ENCODE measurements around the gene DGCR8.

DNA sequence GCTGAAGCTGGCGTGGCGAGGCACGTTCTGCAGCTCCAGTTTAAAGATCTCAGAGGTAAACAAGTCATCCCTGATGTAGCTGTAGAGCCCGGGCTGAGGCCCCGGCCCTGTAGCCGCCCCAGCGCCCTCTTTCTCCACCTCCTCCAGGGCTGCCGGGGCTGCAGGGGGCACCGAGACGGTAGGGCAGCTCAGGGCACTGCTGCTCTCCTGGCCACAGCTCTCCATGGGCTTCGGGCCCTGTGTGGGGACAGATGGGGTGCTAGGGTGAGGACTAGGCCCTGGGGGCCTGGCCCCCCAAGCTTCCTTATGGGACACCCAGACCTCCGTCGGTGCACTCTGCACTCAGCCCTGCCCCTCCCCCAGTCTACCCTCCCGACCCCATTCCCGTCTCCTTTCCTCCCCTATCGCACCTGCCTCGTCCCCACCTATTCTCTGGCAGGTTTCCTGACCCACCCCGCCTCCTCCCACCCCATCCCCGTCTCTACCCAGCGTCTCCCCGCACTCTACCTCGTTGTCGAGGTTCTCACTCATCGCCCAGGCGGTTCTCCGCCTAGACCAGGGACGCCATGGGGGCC lies 36.4 kb downstream of the DGCR8 start:
- no peak for TF ChIP-seq POLR2A (IDR thresholded peaks at IDR 0.05)
- TF ChIP-seq, protein P1, sequence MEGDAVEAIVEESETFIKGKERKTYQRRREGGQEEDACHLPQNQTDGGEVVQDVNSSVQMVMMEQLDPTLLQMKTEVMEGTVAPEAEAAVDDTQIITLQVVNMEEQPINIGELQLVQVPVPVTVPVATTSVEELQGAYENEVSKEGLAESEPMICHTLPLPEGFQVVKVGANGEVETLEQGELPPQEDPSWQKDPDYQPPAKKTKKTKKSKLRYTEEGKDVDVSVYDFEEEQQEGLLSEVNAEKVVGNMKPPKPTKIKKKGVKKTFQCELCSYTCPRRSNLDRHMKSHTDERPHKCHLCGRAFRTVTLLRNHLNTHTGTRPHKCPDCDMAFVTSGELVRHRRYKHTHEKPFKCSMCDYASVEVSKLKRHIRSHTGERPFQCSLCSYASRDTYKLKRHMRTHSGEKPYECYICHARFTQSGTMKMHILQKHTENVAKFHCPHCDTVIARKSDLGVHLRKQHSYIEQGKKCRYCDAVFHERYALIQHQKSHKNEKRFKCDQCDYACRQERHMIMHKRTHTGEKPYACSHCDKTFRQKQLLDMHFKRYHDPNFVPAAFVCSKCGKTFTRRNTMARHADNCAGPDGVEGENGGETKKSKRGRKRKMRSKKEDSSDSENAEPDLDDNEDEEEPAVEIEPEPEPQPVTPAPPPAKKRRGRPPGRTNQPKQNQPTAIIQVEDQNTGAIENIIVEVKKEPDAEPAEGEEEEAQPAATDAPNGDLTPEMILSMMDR (IDR thresholded peaks at IDR 0.05 in 8 of 11, conservative IDR thresholded peaks at IDR 0.05 in 3 of 11) = no peak

Data from spleen (tissue), 7 donors.